Type B pancreatic cell (in vitro differentiated cells): ENCODE data around the gene CXADR. TPM values are rescaled to one million over a fixed set of nuclear protein-coding genes. Genes with fewer than 3 reads are reported as not detected.
"Not testable (repeated sequence)": the region's sequence is repeated elsewhere in the genome, so short reads cannot be mapped to it uniquely, and the experiment has no call there.

Source experiments
- DNase-seq: peaks from one replicate; pipeline ENCODE4 v3.0.0; 2021; ENCODE audit warnings: mixed read lengths; ENCODE audit not compliant: unreplicated experiment; ENCODE audit errors: extremely low spot score
- H3K27ac Mint-ChIP-seq: 2 replicates; pipeline ENCODE4 v1.8.0; 2021; ENCODE audit warnings: mild to moderate bottlenecking, mixed read lengths
- H3K27me3 Mint-ChIP-seq: 2 replicates; pipeline ENCODE4 v1.8.0; 2021; ENCODE audit warnings: mixed read lengths
- H3K36me3 Mint-ChIP-seq: 2 replicates; pipeline ENCODE4 v1.8.0; 2021; ENCODE audit warnings: mixed read lengths
- H3K4me1 Mint-ChIP-seq: one replicate; pipeline ENCODE4 v1.8.0; 2021; ENCODE audit warnings: mixed read lengths; ENCODE audit not compliant: unreplicated experiment
- H3K4me3 Mint-ChIP-seq: 2 replicates; pipeline ENCODE4 v1.8.0; 2021; ENCODE audit warnings: mild to moderate bottlenecking, mixed read lengths
- H3K9me3 Mint-ChIP-seq: 2 replicates; pipeline ENCODE4 v1.8.0; 2021; ENCODE audit warnings: mixed read lengths
- CTCF ChIP-seq: fragments of 200-600 bp; sonication (generic); conservative IDR thresholded peaks from 2 replicates; pipeline ENCODE4 v1.5.0; 2021; ENCODE audit warnings: antibody characterized with exemption, mild to moderate bottlenecking
- total RNA-seq: library from RNA; stranded (reverse); gene quantifications from 2 replicates; pipeline ENCODE4 v1.2.1, GENCODE V29; 2021; ENCODE audit warnings: low replicate concordance

The CXADR gene
- total RNA-seq, 1 donor from 2014 or later = 47.3 TPM

GRCh38 chr21:17482928-17483327, 29.9 kb upstream of the CXADR start:
- Mint-ChIP-seq H3K9me3 (no peaks in the 10 kb centered on the region), H3K36me3 (no peaks in the 10 kb centered on the region), H3K4me3 (no peak overlapping the region), H3K27ac (no peak overlapping the region), H3K4me1 (no peaks in the 10 kb centered on the region), H3K27me3 (no peaks in the 10 kb centered on the region)
- no peak for TF ChIP-seq CTCF
- DNase-seq = no peak

- Mint-ChIP-seq H3K9me3 (no peaks in the 10 kb centered on the region), H3K4me1 (no peaks in the 10 kb centered on the region), H3K36me3 (no peaks in the 10 kb centered on the region), H3K4me3 (no peak overlapping the region), H3K27me3 (no peaks in the 10 kb centered on the region), H3K27ac (no peak overlapping the region)
- no peak for DNase-seq
- no peak for TF ChIP-seq CTCF
Observed at GRCh38 chr21:17488620-17489019, 24.2 kb upstream of the CXADR start.

GRCh38 chr21:17489565-17489964, 23.3 kb upstream of the CXADR start:
- not testable (repeated sequence) for H3K27ac Mint-ChIP-seq, DNase-seq, H3K9me3 Mint-ChIP-seq, H3K4me1 Mint-ChIP-seq, H3K36me3 Mint-ChIP-seq, H3K27me3 Mint-ChIP-seq, H3K4me3 Mint-ChIP-seq

GRCh38 chr21:17491716-17492414, 21.0 kb upstream of the CXADR start:
- no peaks in the 10 kb centered on the region for H3K4me1 Mint-ChIP-seq
- no peaks in the 10 kb centered on the region for H3K36me3 Mint-ChIP-seq
- H3K27me3 Mint-ChIP-seq = peaks cover 4% of the 10 kb centered on the region
- H3K27ac Mint-ChIP-seq = no peak overlapping the region
- TF ChIP-seq CTCF = no peak
- H3K9me3 Mint-ChIP-seq = no peaks in the 10 kb centered on the region
- H3K4me3 Mint-ChIP-seq = no peak overlapping the region
- DNase-seq = no peak

- H3K9me3 Mint-ChIP-seq = no peaks in the 10 kb centered on the region
- no peaks in the 10 kb centered on the region for H3K4me1 Mint-ChIP-seq
- no peaks in the 10 kb centered on the region for H3K36me3 Mint-ChIP-seq
- TF ChIP-seq CTCF = no peak
- H3K27ac Mint-ChIP-seq = no peak overlapping the region
- H3K4me3 Mint-ChIP-seq = no peak overlapping the region
- DNase-seq = no peak
- H3K27me3 Mint-ChIP-seq = peaks cover 4% of the 10 kb centered on the region
Observed at GRCh38 chr21:17492415-17493168, 20.3 kb upstream of the CXADR start.

- H3K36me3 Mint-ChIP-seq = no peaks in the 10 kb centered on the region
Observed at GRCh38 chr21:17494051-17494450, 18.8 kb upstream of the CXADR start.

More at GRCh38 chr21:17494051-17494450, 18.8 kb upstream of the CXADR start:
- Mint-ChIP-seq H3K4me1 (peaks cover 5% of the 10 kb centered on the region), H3K27me3 (peaks cover 4% of the 10 kb centered on the region), H3K4me3 (no peak overlapping the region), H3K27ac (no peak overlapping the region), H3K9me3 (no peaks in the 10 kb centered on the region)
- no peak for DNase-seq
- TF ChIP-seq CTCF = no peak
